ENCODE data around the gene APRT.
A peak's percentile ranks its signal among the peaks of the same experiment; 100 is the strongest.

APRT gene

DNA sequence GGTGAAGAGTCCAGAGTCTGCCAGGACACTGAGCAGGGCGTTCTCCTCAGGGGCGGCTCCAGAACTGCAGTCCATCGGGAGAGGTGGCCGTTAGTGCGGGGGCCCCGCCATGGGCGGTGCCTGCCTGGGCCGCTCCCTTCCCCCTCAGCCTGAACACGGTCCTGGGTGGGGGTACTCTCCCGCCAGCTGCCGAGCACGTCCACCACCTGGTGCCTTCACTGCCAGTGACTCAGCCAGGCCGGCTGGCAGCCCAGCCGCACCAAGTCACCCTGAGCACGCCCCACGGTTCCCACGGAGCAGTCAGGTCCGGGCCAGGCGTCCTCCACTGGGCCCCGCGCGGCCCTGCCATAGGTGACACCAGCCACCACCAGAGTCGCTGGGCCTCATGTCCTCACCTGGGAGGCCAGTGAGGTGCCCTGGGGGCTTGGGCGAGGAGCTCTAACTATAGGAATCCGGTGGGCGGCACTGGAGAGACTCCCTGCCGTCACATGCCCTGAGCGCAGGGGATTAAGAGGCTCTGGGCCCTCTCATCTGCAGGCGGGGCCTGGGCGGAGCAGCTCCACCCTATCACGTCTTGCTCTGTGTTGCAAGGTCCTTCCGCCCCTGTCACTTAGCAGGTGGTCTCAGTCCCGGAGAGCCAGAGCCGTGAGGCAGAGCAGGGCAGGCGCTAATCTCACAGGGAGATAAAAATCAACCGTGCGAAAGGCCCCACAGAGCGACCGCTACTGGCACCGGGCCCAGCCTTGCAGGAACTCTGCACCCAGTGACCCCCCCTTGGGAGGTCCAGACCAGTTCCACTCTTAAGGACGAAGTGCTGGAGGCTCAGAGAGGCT is 41.1 kb downstream of the APRT start:
- peak overlapping the region; percentile 74 for H3K27ac ChIP-seq
- TF ChIP-seq ZFX (IDR thresholded peaks at IDR 0.05; ENCODE audit: borderline replicate concordance): no peak
- TF ChIP-seq, protein P1, sequence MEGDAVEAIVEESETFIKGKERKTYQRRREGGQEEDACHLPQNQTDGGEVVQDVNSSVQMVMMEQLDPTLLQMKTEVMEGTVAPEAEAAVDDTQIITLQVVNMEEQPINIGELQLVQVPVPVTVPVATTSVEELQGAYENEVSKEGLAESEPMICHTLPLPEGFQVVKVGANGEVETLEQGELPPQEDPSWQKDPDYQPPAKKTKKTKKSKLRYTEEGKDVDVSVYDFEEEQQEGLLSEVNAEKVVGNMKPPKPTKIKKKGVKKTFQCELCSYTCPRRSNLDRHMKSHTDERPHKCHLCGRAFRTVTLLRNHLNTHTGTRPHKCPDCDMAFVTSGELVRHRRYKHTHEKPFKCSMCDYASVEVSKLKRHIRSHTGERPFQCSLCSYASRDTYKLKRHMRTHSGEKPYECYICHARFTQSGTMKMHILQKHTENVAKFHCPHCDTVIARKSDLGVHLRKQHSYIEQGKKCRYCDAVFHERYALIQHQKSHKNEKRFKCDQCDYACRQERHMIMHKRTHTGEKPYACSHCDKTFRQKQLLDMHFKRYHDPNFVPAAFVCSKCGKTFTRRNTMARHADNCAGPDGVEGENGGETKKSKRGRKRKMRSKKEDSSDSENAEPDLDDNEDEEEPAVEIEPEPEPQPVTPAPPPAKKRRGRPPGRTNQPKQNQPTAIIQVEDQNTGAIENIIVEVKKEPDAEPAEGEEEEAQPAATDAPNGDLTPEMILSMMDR (IDR thresholded peaks at IDR 0.05): no peak

DNA sequence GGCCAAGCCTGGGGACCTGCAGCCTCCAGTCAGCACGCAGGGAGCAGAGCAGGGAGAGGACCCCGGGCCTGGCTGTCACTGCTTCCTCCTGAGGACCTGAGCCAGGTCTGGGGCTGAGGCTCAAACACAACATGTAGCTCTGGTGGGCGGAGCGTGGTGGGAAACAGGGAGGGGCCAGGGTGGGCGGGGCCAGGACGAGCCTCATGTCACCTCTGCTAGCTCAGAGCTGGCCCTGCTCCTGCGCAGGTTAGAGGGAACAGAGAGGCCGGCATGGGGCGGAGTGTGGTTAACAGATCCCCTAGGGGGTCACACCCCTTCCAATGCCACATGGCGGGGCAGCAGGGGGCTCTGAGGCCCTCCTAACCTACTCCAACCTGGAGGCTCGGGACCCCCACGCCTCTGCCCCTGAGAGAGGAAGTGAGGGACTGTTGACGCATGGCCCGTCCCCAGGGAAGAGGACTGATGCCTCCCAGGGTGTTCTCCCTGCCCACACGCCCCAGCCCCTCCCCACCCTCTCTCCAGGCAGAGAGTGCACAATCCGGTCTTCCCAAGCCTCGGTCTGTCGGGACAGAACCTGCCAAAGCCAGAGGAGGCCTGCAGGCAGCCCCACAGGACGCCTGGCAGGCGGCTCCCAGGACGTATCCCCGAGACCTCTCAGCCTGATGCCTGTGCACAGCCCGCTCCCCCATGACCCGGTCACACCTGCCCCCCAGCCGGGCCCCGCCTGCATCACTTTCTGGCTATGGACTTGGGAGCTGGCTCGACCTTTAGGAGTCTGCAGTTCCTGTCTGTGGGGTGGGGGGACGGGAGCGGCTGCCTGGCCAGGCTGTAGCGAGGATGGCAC is 41.9 kb downstream of the APRT start:
- TF ChIP-seq ZFX (IDR thresholded peaks at IDR 0.05; ENCODE audit: borderline replicate concordance): no peak
- TF ChIP-seq, protein P1 (IDR thresholded peaks at IDR 0.05): no peak
- peak overlapping the region; percentile 74 for H3K27ac ChIP-seq

DNA sequence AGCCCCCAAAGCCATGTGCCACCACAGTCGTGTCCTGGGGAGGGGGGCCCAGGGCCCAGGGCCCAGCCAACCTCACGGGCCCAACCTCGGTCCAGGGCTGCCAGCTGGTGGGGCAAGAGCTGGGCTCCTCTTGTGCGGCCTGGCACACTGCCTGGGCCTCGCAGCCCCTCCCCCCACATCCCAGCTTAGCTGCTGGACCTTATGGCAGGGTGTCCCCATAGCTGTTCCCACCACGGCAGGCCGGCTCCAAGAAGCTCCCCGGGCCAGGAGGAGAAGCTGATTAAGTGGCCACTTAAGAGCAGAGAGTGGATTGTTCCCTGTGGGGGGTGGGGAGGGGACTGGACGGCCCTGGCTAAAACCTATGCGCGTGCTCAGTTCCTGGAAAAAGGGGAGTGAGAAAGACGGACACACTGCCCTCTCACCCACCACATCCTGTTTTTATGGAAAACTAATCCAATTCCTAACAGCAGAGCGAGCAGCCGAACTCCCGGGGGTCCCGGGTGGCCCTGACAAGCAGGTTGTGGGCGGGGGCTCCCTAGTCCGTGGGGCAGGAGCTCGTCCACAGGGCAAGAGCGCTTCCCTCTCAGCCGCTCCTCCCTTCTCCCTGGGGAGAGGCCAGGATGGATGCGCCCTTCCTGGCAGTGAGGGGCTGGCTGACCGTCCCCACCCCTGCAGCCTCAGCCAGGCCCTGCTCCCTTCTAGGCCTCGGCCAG is 43.5 kb downstream of the APRT start:
- H3K27ac ChIP-seq: peak overlapping the region; percentile 74

DNA sequence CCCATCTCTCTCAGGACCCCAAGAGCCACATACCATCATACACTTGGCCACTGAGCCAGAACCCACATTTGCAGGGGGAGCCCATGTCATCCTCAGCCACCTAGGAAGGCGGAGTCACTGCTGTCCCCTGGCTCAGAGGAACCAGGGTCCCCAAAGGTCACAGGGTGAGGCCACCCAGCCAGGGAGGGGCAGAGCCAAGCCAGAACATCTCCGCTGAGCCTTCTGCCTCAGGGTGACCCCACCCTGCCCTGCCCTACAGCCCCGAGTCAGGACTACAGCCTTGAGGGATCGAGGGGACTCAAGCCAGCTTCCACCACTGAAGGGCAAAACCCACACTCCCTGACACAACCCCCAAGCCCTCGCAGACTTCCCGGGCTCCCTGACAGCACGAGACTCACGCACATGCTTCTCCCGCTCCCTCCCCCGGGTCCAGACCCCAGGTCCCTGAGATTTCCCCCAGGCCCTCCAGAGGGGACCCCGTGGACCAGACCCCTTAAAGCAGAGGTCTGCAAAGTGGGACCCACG is 44.1 kb downstream of the APRT start:
- no peak overlapping the region for H3K27ac ChIP-seq
- TF ChIP-seq, protein P1 (IDR thresholded peaks at IDR 0.05): no peak
- no peak for TF ChIP-seq ZFX (IDR thresholded peaks at IDR 0.05; ENCODE audit: borderline replicate concordance)

More for the DNA sequence above, 43.5 kb downstream of the APRT start:
- TF ChIP-seq, protein P1 (IDR thresholded peaks at IDR 0.05): no peak
- TF ChIP-seq ZFX (IDR thresholded peaks at IDR 0.05; ENCODE audit: borderline replicate concordance): no peak

DNA sequence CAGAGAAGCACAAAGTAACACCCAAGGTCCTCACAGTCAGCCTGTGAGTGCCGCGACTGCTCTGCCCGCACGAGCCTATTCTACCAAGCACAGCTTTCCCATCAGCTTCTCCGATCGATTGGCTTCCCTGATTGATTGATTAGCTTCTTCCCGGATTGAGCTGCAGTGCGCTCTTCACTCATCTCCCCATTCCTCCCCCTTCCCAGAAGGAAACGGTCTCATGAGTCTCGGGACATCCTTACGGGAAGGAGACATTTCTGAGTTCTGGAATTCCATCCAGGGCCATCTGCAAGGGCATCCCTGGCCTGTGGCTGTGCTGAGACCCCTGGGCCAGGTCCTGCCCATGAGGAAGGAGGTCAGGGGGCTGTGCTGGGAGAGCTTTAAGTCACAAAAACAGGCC is 44.8 kb downstream of the APRT start:
- H3K27ac ChIP-seq: 0 out of 2 replicates have a peak overlapping the region, but pooled peaks have one; percentile 15
- TF ChIP-seq ZFX (IDR thresholded peaks at IDR 0.05; ENCODE audit: borderline replicate concordance): no peak
- TF ChIP-seq, protein P1 (IDR thresholded peaks at IDR 0.05): no peak

DNA sequence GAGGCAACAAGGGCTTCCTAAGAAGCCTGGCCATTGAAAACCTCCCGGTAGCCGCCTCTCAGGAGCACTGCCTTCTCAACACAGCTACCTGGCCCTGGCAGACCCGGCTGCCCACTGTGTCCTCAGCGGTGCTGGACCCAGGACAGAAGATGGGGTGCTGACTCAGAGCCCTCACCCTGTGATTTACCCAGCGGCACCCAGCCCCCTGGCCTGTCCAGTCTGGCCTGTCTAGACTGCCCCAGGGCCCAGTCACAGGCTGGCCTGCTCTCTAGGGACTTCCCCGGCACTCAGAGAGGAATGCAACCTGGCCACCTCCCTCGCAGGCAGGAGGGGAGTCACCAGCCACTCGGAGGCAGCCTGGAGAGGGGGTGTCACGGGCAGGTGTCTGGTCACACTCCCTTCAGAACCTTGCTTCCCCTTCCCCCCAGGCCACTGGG is 46.8 kb downstream of the APRT start:
- H3K27ac ChIP-seq: peak overlapping the region; percentile 94
- TF ChIP-seq, protein P1 (IDR thresholded peaks at IDR 0.05): no peak
- TF ChIP-seq ZFX (IDR thresholded peaks at IDR 0.05; ENCODE audit: borderline replicate concordance): no peak

Measured in 22Rv1 (cell line).